Measurements from ENCODE around the gene TOP3A. TPM values are rescaled to one million over a fixed set of nuclear protein-coding genes. Genes with fewer than 3 reads are reported as not detected.

TOP3A gene
- total and polyA plus RNA-seq, 2 of the 13 experiments (the other 11 are each of a cell fraction or from before 2014, with no cell fraction given) = 16.9 to 36.8 TPM

DNA sequence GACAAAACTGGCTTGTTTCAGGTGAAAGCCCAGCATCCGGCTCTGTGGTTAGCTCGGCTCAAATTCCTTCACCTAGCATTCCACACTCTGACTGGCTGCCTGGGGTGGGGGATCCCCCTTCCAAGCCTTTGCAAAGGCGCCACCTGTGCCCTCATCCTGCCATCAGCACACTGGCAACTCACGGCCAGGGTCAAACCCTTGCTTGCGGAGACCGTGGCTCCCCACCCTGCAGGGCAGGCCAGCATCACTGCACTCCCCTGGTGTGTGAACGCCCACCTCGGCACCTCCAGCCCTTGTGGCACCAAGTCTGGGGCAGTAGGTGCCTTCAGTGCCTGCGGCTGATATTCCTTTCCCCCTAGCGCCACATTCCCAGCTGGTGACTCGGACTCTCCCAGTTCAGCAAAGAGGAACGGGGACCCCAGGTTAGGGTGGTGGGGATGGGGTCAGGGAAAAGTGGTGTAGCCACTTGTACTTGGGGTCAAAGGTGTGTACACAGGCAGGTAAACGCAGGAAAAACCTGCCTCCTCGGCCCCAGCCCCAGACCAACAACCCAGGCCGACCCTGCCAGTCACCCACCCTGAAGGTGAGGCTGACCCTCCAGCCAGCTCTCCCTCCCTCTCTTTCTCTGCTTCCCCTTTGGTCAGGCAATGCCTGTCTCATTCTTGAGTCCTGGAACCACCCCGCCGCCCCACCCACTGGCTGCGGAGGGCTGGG, 57.4 kb downstream of the TOP3A start (continued):
- TF ChIP-seq, protein P1, sequence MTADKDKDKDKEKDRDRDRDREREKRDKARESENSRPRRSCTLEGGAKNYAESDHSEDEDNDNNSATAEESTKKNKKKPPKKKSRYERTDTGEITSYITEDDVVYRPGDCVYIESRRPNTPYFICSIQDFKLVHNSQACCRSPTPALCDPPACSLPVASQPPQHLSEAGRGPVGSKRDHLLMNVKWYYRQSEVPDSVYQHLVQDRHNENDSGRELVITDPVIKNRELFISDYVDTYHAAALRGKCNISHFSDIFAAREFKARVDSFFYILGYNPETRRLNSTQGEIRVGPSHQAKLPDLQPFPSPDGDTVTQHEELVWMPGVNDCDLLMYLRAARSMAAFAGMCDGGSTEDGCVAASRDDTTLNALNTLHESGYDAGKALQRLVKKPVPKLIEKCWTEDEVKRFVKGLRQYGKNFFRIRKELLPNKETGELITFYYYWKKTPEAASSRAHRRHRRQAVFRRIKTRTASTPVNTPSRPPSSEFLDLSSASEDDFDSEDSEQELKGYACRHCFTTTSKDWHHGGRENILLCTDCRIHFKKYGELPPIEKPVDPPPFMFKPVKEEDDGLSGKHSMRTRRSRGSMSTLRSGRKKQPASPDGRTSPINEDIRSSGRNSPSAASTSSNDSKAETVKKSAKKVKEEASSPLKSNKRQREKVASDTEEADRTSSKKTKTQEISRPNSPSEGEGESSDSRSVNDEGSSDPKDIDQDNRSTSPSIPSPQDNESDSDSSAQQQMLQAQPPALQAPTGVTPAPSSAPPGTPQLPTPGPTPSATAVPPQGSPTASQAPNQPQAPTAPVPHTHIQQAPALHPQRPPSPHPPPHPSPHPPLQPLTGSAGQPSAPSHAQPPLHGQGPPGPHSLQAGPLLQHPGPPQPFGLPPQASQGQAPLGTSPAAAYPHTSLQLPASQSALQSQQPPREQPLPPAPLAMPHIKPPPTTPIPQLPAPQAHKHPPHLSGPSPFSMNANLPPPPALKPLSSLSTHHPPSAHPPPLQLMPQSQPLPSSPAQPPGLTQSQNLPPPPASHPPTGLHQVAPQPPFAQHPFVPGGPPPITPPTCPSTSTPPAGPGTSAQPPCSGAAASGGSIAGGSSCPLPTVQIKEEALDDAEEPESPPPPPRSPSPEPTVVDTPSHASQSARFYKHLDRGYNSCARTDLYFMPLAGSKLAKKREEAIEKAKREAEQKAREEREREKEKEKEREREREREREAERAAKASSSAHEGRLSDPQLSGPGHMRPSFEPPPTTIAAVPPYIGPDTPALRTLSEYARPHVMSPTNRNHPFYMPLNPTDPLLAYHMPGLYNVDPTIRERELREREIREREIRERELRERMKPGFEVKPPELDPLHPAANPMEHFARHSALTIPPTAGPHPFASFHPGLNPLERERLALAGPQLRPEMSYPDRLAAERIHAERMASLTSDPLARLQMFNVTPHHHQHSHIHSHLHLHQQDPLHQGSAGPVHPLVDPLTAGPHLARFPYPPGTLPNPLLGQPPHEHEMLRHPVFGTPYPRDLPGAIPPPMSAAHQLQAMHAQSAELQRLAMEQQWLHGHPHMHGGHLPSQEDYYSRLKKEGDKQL (CRISPR knock-in tag; IDR thresholded peaks at IDR 0.05; ENCODE audit: low read depth) = no peak
- TF ChIP-seq NFYC (CRISPR knock-in tag; IDR thresholded peaks at IDR 0.05) (peak; percentile 68), PAF1 (CRISPR knock-in tag; IDR thresholded peaks at IDR 0.05) (no peak), TOE1 (CRISPR knock-in tag; IDR thresholded peaks at IDR 0.05) (no peak), ZNF264 (CRISPR knock-in tag; IDR thresholded peaks at IDR 0.05) (no peak), ZNF296 (CRISPR knock-in tag; conservative IDR thresholded peaks at IDR 0.05) (no peak), XBP1 (CRISPR knock-in tag; IDR thresholded peaks at IDR 0.05) (no peak), ZNF543 (CRISPR knock-in tag; IDR thresholded peaks at IDR 0.05) (0 out of 2 replicates have a peak, but pooled peaks have one; percentile 16), HDAC1 (CRISPR knock-in tag; IDR thresholded peaks at IDR 0.05) (no peak), ZEB1 (IDR thresholded peaks at IDR 0.05; ENCODE audit: insufficient replicate concordance, low read depth) (peak; percentile 52), MEIS2 (CRISPR knock-in tag; IDR thresholded peaks at IDR 0.05) (no peak), MTF1 (CRISPR knock-in tag; IDR thresholded peaks at IDR 0.05) (no peak), ZBTB1 (CRISPR knock-in tag; IDR thresholded peaks at IDR 0.05; ENCODE audit: borderline replicate concordance) (no peak), BORCS8-MEF2B (CRISPR knock-in tag; IDR thresholded peaks at IDR 0.05) (no peak), ZBTB7B (CRISPR knock-in tag; IDR thresholded peaks at IDR 0.05) (no peak), DNMT3B (CRISPR knock-in tag; conservative IDR thresholded peaks at IDR 0.05) (no peak), NFYB (CRISPR knock-in tag; IDR thresholded peaks at IDR 0.05) (peak; percentile 60), MAFF (IDR thresholded peaks at IDR 0.05; ENCODE audit: low read depth, low read length) (no peak)
- TF ChIP-seq, protein P2, sequence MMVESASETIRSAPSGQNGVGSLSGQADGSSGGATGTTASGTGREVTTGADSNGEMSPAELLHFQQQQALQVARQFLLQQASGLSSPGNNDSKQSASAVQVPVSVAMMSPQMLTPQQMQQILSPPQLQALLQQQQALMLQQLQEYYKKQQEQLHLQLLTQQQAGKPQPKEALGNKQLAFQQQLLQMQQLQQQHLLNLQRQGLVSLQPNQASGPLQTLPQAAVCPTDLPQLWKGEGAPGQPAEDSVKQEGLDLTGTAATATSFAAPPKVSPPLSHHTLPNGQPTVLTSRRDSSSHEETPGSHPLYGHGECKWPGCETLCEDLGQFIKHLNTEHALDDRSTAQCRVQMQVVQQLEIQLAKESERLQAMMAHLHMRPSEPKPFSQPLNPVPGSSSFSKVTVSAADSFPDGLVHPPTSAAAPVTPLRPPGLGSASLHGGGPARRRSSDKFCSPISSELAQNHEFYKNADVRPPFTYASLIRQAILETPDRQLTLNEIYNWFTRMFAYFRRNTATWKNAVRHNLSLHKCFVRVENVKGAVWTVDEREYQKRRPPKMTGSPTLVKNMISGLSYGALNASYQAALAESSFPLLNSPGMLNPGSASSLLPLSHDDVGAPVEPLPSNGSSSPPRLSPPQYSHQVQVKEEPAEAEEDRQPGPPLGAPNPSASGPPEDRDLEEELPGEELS (CRISPR knock-in tag; IDR thresholded peaks at IDR 0.05) = no peak
- TF ChIP-seq, protein P3, sequence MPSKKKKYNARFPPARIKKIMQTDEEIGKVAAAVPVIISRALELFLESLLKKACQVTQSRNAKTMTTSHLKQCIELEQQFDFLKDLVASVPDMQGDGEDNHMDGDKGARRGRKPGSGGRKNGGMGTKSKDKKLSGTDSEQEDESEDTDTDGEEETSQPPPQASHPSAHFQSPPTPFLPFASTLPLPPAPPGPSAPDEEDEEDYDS (CRISPR knock-in tag; IDR thresholded peaks at IDR 0.05) = no peak
- TF ChIP-seq, protein P4, sequence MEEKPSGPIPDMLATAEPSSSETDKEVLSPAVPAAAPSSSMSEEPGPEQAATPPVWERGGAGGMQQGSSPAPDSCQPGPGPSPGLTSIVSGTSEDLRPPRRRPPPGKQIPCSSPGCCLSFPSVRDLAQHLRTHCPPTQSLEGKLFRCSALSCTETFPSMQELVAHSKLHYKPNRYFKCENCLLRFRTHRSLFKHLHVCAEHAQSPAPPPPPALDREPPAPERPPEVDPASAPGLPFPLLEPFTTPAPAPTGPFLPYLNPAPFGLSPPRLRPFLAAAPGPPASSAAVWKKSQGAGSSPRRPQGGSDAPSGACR (CRISPR knock-in tag; IDR thresholded peaks at IDR 0.05) = no peak
- TF ChIP-seq, protein P5, sequence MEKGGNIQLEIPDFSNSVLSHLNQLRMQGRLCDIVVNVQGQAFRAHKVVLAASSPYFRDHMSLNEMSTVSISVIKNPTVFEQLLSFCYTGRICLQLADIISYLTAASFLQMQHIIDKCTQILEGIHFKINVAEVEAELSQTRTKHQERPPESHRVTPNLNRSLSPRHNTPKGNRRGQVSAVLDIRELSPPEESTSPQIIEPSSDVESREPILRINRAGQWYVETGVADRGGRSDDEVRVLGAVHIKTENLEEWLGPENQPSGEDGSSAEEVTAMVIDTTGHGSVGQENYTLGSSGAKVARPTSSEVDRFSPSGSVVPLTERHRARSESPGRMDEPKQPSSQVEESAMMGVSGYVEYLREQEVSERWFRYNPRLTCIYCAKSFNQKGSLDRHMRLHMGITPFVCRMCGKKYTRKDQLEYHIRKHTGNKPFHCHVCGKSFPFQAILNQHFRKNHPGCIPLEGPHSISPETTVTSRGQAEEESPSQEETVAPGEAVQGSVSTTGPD (CRISPR knock-in tag; IDR thresholded peaks at IDR 0.05) = no peak

All from HepG2 (cell line).